Activated CD4-positive, alpha-beta T cell treated with anti-CD3 and anti-CD28 coated beads for 24 hours (primary cell): ENCODE results near the gene PEAK1.
"Not testable (repeated sequence)": the region's sequence is repeated elsewhere in the genome, so short reads cannot be mapped to it uniquely, and the experiment has no call there.

Source experiments
- DNase-seq, 2 donors: peaks; one replicate each; pipeline ENCODE4 v3.0.0-alpha.2; 2020; ENCODE audit warnings: low read depth in 2 of 2

Gene PEAK1

GRCh38 chr15:77309392-77309791, 110.5 kb downstream of the PEAK1 start:
- DNase-seq: no peak

GRCh38 chr15:77305953-77306352, 114.0 kb downstream of the PEAK1 start:
- no peak for DNase-seq

- DNase-seq: no peak
Observed at GRCh38 chr15:77296773-77297337, 123.0 kb downstream of the PEAK1 start.

GRCh38 chr15:77295446-77295845, 124.5 kb downstream of the PEAK1 start:
- no peak for DNase-seq

GRCh38 chr15:77292969-77293558, 126.8 kb downstream of the PEAK1 start:
- DNase-seq: no peak

GRCh38 chr15:77291107-77291506, 128.8 kb downstream of the PEAK1 start:
- no peak for DNase-seq

- DNase-seq: no peak
Observed at GRCh38 chr15:77287385-77287784, 132.5 kb downstream of the PEAK1 start.

GRCh38 chr15:77285057-77285997, 134.6 kb downstream of the PEAK1 start:
- no peak for DNase-seq

GRCh38 chr15:77282333-77282732, 137.6 kb downstream of the PEAK1 start:
- no peak for DNase-seq

GRCh38 chr15:77276943-77277342, 143.0 kb downstream of the PEAK1 start:
- DNase-seq: no peak

- no peak for DNase-seq
Observed at GRCh38 chr15:77276096-77276495, 143.8 kb downstream of the PEAK1 start.

- not testable (repeated sequence) for DNase-seq
Observed at GRCh38 chr15:77273136-77273535, 146.8 kb downstream of the PEAK1 start.

GRCh38 chr15:77266708-77267386, 153.1 kb downstream of the PEAK1 start:
- no peak for DNase-seq

- DNase-seq: no peak
Observed at GRCh38 chr15:77255385-77255784, 164.5 kb downstream of the PEAK1 start.

GRCh38 chr15:77251662-77252061, 168.2 kb downstream of the PEAK1 start:
- DNase-seq: no peak

GRCh38 chr15:77247116-77247515, 172.8 kb downstream of the PEAK1 start:
- DNase-seq: no peak

- no peak for DNase-seq
Observed at GRCh38 chr15:77243716-77244401, 176.0 kb downstream of the PEAK1 start.

- DNase-seq: no peak
Observed at GRCh38 chr15:77243135-77243534, 176.8 kb downstream of the PEAK1 start.

GRCh38 chr15:77239882-77240608, 179.9 kb downstream of the PEAK1 start:
- no peak for DNase-seq

GRCh38 chr15:77235566-77235965, 184.3 kb downstream of the PEAK1 start:
- DNase-seq: no peak

GRCh38 chr15:77228828-77229227, 191.1 kb downstream of the PEAK1 start:
- DNase-seq: no peak
